HG03575 (cell line): Measurements from ENCODE around the gene GAB2.
"Not testable (repeated sequence)": the region's sequence is repeated elsewhere in the genome, so short reads cannot be mapped to it uniquely, and the experiment has no call there.

Experiments used
- ATAC-seq: cut with Tn5 transposase; IDR thresholded peaks from one replicate; pipeline ENCODE4 v1.9.1; 2021; ENCODE audit not compliant: unreplicated experiment, insufficient number of reproducible peaks, low FRiP score; ENCODE audit errors: extremely low read depth

GAB2 gene

GRCh38 chr11:78376858-78377257 lies 40.8 kb downstream of the GAB2 start:
- no peak for ATAC-seq

GRCh38 chr11:78374917-78375316 lies 42.7 kb downstream of the GAB2 start:
- ATAC-seq = no peak

- no peak for ATAC-seq
Measured at GRCh38 chr11:78373689-78374088, 43.9 kb downstream of the GAB2 start.

- no peak for ATAC-seq
Measured at GRCh38 chr11:78372114-78372768, 45.4 kb downstream of the GAB2 start.

- no peak for ATAC-seq
Measured at GRCh38 chr11:78371221-78371891, 46.3 kb downstream of the GAB2 start.

GRCh38 chr11:78370406-78371172 lies 47.0 kb downstream of the GAB2 start:
- ATAC-seq = no peak

GRCh38 chr11:78365381-78365792 lies 52.2 kb downstream of the GAB2 start:
- ATAC-seq = no peak

- no peak for ATAC-seq
Measured at GRCh38 chr11:78364128-78364751, 53.4 kb downstream of the GAB2 start.

GRCh38 chr11:78363024-78363619 lies 54.5 kb downstream of the GAB2 start:
- ATAC-seq = no peak

GRCh38 chr11:78361228-78361627 lies 56.4 kb downstream of the GAB2 start:
- ATAC-seq = no peak

GRCh38 chr11:78359921-78360320 lies 57.7 kb downstream of the GAB2 start:
- ATAC-seq = no peak

- ATAC-seq = not testable (repeated sequence)
Measured at GRCh38 chr11:78357924-78358323, 59.7 kb downstream of the GAB2 start.

- ATAC-seq = not testable (repeated sequence)
Measured at GRCh38 chr11:78357425-78357824, 60.2 kb downstream of the GAB2 start.

GRCh38 chr11:78355742-78356141 lies 61.9 kb downstream of the GAB2 start:
- not testable (repeated sequence) for ATAC-seq

- no peak for ATAC-seq
Measured at GRCh38 chr11:78355309-78355705, 62.3 kb downstream of the GAB2 start.

- no peak for ATAC-seq
Measured at GRCh38 chr11:78354408-78355308, 63.0 kb downstream of the GAB2 start.

GRCh38 chr11:78351979-78352841 lies 65.4 kb downstream of the GAB2 start:
- ATAC-seq = no peak
